Stimulated activated CD8-positive, alpha-beta memory T cell treated with anti-CD3 and anti-CD28 coated beads, Interleukin-4, amount 100 ng/mL, for 48 hours (primary cell): Measurements from ENCODE around the gene ABHD4.

Experiments
- DNase-seq: peaks from one replicate; pipeline ENCODE4 v3.0.0-alpha.2; 2020

Gene ABHD4, protein sequence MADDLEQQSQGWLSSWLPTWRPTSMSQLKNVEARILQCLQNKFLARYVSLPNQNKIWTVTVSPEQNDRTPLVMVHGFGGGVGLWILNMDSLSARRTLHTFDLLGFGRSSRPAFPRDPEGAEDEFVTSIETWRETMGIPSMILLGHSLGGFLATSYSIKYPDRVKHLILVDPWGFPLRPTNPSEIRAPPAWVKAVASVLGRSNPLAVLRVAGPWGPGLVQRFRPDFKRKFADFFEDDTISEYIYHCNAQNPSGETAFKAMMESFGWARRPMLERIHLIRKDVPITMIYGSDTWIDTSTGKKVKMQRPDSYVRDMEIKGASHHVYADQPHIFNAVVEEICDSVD

DNA sequence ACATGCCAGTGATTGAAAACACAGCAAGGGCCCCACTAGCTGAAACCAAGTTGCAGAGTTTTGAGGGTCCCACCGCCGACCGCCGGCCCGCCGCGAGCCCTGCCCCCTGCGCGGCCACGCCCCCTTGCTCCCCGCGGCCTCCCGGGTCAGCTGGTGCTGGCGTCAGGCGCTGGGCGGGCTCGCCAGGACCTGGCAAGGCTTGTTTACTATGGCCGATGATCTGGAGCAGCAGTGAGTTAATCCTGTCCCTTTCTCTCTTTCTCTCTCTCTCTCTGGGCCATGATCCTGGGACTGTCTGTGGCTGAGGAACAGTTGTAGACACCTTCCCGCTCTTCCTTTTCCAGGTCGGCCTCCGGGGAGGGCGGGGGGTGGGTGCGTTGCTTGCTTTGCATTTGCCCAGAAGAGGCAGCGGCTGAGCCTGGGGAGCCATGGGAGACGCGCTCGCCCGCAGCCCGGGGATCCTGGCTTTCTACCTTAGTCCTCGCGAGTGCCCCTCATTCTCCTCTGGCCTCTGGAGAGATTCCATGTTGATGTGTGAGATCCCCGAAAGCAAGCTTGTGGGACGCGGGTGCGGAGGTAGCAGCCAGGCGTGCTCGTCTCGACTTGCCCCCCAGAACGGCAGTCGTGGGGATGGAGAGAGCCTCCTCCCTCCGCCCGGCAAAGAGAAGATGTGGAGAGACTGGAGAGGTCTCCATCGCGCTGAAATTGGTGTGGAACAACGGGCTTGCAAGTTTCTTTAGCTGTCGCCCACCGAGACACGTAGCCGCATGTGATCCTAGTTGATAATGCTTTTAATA, at the start of gene ABHD4:
ABHD4 (plus strand) TSS at position 202 of the 797 bp plus-strand sequence; CDS start at position 209, 7 bp downstream.
- peak; percentile 79 for DNase-seq

DNA sequence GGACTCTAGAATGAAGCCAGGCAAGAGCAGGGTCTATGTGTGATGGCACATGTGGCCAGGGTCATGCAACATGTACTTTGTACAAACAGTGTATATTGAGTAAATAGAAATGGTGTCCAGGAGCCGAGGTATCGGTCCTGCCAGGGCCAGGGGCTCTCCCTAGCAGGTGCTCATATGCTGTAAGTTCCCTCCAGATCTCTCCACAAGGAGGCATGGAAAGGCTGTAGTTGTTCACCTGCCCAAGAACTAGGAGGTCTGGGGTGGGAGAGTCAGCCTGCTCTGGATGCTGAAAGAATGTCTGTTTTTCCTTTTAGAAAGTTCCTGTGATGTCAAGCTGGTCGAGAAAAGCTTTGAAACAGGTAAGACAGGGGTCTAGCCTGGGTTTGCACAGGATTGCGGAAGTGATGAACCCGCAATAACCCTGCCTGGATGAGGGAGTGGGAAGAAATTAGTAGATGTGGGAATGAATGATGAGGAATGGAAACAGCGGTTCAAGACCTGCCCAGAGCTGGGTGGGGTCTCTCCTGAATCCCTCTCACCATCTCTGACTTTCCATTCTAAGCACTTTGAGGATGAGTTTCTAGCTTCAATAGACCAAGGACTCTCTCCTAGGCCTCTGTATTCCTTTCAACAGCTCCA, 48.7 kb upstream of the ABHD4 start:
- peak; percentile 57 for DNase-seq

DNA sequence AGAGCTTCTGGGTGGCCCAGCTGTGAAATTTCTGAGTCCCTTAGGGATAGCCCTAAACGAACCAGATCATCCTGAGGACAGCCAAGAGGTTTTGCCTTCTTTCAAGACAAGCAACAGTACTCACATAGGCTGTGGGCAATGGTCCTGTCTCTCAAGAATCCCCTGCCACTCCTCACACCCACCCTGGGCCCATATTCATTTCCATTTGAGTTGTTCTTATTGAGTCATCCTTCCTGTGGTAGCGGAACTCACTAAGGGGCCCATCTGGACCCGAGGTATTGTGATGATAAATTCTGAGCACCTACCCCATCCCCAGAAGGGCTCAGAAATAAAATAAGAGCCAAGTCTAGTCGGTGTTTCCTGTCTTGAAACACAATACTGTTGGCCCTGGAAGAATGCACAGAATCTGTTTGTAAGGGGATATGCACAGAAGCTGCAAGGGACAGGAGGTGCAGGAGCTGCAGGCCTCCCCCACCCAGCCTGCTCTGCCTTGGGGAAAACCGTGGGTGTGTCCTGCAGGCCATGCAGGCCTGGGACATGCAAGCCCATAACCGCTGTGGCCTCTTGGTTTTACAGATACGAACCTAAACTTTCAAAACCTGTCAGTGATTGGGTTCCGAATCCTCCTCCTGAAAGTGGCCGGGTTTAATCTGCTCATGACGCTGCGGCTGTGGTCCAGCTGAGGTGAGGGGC, 48.0 kb upstream of the ABHD4 start:
- peak; percentile 79 for DNase-seq

DNA sequence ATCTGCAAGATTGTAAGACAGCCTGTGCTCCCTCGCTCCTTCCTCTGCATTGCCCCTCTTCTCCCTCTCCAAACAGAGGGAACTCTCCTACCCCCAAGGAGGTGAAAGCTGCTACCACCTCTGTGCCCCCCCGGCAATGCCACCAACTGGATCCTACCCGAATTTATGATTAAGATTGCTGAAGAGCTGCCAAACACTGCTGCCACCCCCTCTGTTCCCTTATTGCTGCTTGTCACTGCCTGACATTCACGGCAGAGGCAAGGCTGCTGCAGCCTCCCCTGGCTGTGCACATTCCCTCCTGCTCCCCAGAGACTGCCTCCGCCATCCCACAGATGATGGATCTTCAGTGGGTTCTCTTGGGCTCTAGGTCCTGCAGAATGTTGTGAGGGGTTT, 46.5 kb upstream of the ABHD4 start:
- no peak for DNase-seq

DNA sequence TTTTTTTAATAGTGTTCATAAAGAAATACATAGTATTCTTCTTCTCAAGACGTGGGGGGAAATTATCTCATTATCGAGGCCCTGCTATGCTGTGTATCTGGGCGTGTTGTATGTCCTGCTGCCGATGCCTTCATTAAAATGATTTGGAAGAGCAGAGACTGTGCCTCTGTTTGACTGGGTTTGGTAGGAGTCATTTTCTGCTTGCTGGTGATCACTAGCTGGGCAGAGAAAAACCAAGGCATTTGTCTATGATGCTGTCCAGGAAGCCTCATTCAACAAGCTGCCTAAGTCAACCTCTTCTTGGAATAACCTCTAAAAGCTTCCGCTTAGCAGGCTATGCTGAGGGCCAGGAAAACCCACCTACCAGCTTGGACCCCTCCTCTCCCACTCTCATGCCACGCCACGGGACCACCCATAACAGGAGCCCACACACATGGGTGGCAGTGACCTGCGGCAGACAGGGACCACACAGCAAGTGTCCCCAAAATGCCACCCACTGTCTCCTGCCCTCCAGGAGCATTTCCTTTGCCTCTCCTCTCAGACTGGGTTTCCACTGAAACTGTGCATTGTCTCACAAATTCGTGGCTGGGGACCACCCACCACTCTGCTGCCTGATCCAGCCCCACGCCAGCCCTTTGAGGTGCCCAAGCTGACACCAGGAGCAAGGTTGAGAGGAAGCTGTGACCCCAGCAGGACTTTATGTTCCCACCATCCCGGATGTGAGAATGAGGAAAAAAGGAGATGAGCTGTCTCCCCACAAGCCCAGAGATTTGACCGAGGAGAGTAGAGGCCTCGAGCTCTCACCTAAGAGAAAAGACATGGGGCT, 45.9 kb upstream of the ABHD4 start:
- DNase-seq: peak; percentile 58

DNA sequence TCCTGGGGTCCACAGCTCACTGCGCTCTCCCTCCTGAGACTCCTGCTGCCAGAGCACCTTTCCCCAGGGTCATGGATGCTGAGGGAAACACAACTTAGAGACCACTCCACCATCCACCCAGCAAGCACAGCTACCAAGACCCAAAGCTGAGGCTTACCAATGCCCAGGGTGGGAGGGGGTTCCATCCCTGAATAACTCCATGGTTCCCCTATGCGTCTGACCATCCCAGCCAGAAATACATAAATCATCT, 45.3 kb upstream of the ABHD4 start:
- no peak for DNase-seq

DNA sequence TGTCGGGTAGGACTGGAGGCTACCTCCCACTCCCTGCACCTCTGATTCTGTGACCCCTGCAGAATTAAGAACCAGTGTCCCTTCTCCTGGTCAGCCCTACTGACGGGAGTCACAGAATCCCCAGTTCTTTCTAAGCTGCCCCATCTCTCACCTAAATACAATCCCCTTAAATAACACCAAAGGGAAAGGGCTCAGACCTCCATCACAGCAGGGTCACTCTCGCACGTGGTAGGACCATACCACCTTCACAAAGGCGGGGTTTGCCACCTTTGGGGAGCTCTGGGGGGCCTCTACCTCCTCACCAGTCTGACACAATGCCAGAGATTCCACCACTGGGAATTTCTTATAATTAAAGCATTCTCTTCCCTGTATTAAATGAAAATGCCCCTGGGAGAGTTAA, 44.7 kb upstream of the ABHD4 start:
- no peak for DNase-seq

DNA sequence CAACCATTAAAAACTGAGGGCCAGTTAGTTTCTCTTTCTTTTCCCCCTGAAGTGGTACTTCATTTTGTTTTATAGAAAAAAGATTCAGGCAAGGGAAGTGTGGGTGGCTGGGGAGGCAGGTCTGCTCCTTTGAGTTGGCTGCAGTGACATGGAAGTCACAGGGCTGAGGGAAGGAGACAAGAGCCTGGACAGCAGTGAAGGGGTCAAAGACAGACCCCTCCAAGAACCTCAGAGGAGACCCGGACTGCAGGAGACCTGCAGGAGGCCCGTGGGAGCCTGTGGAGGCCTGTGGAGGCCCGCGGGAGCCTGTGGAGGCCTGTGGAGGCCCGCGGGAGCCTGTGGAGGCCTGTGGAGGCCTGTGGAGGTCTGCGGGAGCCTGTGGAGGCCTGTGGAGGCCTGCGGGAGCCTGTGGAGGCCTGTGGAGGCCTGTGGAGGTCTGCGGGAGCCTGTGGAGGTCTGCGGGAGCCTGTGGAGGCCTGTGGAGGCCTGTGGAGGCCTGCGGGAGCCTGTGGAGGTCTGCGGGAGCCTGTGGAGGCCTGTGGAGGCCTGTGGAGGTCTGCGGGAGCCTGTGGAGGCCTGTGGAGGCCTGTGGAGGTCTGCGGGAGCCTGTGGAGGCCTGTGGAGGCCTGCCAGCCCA, 44.1 kb upstream of the ABHD4 start:
- DNase-seq: peak; percentile 60

DNA sequence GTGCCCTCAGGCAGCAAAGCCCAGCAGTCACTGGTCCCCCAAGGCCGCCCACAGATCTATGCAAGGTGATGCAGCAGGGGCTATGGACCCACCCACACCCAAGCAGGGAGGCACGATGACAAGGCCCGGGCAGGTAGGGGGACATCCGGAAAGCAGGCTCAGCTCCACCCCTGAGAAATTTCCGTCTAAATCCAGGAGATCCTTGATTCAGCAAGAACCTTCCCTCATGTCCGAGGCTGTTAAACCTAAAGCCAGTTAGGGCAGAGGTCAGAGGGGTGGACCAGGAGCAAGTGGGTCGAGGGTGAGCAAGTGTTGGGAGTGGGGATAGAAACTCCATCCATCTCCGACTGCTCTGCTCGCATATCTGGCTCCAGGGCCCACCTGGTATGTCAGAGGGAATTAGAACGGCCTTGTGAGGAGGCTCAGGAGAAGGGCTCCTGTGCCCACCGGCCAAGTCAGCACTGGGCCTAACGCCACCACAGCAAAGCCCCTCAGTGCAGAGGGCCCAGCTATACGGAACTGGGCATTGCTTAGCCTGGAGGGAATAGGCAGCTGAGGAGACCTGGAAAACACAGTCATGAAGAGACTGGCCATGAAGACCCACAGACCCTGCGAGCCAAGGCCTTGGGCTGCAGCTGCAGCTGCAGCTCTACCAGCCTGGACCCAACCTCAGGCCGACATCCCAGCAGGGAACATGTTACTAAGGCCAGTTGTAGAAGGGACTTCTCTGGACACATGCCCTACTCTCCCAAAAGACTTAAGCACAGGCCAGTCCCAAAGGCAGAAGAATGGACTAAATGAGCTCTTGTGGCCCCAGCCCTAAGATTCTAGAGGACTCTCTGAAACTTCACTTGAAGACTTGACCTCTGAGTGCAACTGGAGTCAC, 43.4 kb upstream of the ABHD4 start:
- DNase-seq: peak; percentile 68

DNA sequence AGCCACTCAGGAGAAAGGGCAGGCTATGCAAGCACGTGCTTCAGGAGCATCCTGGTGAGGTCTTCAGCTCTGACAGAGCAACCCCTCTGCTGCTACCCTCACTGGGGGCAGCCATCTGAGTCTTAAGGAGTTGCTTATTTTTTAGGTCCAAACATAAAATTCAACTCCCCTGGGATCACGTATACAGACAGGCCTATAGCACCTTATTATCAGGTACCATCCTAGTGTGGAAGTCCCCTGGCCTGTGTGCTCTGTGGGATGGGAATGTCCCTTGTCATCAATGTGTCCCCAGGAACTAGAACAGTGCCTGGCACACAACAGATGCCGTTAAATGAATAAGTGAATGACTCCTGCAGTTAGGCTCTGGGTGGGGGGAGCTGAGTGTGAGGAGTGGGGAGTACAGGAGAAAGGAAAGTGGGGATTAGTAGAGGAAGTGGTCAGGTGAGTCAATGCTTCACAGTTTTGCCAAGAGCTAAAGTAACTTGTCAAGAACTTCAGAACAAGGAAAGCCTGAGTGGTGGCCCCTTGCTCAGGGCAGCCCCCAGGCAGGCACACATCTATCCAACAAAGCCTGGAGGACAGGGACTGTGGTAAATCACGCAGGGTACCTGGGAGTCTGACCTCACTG, 42.6 kb upstream of the ABHD4 start:
- DNase-seq: peak; percentile 80

DNA sequence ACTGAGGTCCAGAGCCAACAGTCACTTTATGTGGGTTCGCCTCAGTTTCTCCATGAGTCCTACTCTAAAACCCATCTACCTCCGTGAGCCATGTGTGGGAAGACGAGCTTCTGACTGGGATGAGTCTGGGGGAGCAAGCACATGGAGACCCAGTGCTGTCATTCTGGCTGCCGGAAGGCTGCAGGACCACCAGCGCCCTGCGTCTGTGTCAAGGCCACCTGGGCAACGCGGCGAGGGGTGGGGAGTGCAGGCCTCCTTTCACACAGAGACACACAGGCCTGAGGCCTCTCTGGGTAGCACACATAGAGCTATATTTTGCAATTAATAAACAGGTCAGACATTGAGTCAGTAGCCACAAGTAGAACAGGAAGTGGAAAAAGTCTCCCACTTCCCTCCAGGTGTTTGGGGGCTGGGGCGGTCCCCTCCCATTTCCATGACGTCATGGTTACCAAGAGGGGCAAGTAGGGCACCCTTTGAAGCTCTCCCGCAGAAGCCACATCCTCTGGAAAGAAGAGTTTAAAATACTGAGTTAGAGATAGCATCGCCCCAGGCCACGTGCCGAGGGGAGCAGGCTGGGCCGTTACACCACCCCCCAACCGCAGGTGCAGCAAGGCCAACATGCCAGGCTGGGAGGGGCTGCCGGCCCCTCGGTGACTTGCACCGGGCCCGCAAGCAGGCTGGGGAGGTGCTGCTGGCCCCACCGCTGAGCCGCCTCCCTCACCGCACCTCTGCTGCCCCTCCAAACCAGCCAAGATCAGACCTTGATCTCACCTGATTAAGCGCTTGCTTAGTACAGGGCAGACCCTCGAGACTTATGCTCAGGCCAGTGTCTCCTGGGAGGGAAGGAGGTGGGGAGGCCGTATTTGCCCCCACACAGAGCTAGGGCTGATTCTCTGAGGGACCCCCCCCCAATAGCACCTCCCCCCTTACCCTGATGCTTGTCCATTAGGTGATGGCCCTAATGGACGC, 41.8 kb upstream of the ABHD4 start:
- peak; percentile 98 for DNase-seq

DNA sequence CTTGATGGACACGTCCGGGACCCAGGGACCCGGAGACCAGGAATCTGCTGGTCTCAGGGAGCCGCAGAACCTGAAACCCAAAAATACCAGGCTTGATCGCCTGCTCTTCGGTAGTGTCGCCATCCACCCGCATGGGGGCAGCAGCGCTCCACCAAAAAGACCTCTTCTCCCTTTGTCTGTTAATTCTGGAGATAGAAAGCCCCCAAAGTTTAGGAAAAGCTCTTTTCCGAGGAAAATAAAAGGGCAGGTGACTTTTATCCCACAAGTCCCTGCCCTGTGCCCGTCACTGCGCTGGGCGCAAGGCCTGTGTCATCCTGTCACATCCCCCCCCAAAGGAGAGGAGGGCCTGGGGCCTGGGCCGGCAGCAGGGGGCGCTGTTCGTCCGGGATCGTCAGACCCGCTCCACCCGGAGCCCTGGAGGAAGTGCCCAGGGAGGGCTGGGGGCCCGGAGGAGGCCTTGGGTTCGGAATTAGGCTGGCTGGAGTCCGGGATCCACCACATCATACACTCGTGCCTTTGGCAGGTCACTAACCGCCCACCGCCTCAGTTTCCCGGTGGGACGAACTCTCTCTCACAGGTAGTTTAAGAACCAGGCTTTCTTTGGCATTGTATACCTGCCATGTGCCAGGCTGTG, 41.0 kb upstream of the ABHD4 start:
- DNase-seq: peak; percentile 98

DNA sequence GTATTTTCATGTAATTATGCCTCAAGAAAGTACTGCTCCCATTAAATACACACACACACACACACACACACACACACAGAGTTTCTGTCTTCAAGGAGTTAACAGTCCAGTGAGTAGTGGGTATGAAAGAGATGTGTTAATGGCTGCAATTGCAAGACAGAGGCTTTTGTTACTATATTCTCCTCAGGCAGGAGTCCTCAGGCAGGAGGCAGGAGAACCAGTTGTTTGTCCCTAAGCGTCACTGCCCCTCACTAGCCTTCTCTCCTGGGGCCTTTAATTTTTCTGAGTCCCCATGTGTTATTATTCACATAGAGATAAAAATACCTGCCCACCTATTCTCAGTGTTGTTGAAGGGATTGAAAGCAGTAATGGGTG, 40.3 kb upstream of the ABHD4 start:
- no peak for DNase-seq

DNA sequence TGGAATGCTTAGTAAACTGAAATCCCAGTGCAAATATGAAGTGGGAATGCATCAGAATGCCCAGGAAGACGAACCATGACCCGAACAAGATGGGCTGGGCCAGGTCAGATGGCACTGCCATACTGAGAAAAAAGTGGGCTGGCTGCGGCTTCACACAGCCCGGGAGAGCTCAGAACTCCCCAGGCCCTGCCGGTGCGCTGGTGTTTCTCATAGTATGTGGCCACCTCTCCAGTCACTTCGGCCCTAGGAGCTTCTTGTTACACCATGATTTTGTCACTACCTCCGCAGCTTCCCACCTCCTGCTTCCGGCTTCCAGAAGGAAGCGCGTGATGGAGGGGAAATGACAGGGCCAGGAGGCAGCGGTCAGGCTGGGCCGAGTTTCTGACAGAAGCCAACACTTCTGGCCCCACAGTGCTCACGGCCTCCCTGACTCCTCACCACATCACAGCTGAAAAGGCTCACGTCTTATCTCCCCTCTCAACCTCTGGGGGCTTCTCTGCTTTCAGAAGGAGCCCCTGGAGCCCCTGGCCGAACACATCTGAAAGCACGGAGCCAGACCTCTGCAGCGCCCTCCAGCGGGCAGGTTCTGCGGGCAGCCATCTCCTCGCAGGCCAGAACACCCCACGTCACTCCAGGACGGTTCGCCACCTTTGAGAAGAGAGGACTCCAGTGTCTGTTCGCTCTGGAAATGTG, 39.7 kb upstream of the ABHD4 start:
- peak; percentile 89 for DNase-seq

DNA sequence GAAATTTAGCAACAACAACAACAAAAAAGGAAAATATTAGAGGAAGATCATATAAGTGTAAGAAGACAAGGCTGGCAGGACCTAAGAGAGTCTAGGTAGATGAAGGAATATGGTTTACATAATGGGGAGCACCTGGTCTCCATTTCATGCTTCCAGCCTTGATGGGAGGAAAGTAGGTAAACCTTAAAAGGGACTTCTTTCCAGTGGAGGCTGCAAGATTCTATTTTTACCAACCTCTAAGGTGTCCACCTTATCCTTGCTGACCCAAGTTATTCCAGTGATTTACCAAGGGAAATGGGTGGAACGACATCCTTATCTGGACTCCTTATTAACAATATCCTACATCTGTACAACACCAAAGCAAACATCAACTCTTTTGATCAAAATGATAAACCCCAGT, 39.1 kb upstream of the ABHD4 start:
- no peak for DNase-seq

DNA sequence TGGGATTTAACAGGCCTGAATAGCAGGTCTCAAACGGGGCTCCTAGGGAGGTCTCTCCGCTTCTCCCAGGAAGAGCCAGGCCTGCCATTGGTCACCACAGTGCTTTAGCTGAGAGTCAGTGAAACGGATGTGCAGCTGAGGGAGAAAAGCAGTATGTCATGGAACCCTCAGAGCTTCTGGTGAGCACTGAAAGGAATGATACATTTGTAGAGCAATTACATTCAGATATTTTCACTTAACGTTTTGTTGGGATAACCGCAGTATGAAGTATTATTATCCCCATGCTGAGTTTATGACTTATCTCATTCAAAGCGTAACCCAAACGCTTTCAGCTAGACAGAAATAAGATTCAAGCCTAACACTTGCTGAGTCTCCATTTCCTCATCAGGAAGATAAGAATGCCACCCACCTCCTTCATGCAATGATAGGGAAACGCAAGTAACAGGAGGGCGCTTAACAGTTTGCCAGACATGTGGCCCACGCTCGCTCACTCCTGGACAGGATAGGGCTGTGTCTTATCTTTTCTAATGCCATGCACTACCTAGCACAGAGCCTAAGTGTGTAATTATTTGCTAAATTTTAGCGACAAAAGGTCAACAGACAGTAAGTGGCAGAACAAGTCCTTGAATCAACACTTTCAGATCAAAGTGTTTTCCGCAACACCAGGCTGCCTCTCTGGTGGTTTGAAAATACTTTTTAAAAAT, 37.3 kb upstream of the ABHD4 start:
- peak; percentile 69 for DNase-seq

DNA sequence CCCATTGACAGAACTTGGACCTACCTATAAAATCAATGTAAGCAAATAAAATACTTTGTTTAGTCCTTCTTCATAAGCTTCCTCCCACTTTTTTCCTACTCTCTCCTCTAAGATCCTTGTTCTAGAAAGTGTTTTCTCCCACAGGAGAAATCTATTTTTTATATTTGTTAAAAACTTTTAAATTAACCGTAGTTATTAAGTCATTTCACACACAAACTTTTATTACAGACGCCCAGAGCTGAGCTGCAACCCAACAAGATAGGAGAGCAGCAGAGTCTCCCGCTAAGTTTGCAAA, 36.8 kb upstream of the ABHD4 start:
- no peak for DNase-seq
